Measurements from ENCODE around the gene BOC.
"Not testable (repeated sequence)": the region's sequence is repeated elsewhere in the genome, so short reads cannot be mapped to it uniquely, and the experiment has no call there.

The BOC gene, protein sequence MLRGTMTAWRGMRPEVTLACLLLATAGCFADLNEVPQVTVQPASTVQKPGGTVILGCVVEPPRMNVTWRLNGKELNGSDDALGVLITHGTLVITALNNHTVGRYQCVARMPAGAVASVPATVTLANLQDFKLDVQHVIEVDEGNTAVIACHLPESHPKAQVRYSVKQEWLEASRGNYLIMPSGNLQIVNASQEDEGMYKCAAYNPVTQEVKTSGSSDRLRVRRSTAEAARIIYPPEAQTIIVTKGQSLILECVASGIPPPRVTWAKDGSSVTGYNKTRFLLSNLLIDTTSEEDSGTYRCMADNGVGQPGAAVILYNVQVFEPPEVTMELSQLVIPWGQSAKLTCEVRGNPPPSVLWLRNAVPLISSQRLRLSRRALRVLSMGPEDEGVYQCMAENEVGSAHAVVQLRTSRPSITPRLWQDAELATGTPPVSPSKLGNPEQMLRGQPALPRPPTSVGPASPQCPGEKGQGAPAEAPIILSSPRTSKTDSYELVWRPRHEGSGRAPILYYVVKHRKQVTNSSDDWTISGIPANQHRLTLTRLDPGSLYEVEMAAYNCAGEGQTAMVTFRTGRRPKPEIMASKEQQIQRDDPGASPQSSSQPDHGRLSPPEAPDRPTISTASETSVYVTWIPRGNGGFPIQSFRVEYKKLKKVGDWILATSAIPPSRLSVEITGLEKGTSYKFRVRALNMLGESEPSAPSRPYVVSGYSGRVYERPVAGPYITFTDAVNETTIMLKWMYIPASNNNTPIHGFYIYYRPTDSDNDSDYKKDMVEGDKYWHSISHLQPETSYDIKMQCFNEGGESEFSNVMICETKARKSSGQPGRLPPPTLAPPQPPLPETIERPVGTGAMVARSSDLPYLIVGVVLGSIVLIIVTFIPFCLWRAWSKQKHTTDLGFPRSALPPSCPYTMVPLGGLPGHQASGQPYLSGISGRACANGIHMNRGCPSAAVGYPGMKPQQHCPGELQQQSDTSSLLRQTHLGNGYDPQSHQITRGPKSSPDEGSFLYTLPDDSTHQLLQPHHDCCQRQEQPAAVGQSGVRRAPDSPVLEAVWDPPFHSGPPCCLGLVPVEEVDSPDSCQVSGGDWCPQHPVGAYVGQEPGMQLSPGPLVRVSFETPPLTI

DNA sequence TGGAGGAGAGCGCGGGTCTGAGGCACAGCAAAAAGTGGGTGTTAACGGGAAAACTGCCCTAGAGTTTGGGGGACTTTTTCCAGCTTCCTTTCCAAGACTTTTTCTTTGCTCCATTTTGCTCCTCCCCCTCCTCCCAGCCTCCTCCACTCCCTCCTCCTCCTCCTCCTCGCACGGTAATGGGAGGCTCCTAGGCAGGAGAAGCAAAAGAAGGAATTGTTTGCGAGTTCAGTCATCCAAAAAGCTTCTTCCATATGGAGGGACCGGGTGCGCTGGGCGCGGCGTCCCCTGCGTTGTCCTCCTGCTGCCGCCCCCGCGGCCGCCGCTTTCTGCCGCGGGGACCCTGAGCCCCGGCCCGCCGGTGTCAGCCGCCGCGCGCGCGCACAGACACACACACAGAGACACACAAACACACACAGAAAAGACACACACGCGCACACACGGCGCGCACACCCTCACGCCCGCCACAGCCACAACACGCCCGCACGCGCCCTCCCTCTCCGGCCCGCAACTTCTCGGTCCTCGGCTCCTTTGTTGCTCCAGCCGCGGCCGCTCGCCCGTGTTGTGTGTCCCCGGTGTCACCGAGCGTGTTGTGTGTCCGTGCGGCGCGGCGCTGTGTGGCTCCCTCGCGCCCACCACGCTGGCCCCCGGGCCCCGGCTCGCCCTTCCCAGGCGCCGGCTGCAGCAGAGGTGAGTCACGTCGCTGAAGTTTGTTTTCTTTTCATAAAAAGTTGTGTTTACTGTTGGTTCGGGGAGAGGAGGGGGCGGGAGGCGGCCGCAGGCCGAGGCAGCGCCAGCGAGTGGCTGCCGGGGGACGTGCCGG, at the start of gene BOC:
TSS of gene BOC (plus strand) at position 228 of the 820 bp plus-strand sequence. CDS start 38,246 bp downstream, outside the sequence.
- DNase-seq: no peak

DNA sequence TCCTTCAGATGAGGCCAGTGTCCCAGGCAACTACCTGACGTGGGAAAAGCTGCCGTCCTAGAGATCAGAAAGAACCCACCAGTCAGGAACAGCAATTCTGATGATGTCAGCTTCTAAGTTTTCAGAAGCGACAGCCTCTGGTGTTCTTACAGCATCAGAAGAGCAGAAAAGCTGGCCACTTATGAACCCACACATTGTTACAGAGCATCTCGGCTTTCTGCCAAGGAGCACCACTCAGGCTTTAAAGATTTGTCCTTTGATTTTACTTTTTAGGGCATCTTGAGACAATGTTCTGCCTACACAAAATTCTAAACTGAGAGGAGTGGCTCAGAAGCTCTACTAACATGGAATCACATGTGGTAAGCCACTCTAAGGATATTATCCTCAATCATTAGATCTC, 49.7 kb upstream of the BOC start:
- DNase-seq: no peak

DNA sequence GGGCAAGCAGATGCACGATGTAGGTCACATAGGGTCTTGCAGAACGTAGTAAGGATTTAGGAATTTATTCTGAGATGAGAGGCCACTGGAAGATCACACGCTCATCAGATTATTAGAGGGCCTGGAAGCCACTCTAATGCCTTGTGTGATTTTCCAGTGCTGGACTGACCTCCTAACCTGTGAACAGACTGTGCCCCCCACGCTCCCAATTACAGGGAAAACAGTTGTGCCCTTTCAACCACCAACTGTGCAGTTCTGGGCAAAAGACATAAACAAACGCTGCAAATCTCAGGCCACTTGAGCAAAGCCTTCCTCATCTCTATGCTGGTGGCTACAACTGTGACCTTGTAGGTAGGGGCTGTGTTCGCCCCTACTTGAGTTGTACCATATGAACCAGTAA, 48.2 kb upstream of the BOC start:
- DNase-seq: no peak

DNA sequence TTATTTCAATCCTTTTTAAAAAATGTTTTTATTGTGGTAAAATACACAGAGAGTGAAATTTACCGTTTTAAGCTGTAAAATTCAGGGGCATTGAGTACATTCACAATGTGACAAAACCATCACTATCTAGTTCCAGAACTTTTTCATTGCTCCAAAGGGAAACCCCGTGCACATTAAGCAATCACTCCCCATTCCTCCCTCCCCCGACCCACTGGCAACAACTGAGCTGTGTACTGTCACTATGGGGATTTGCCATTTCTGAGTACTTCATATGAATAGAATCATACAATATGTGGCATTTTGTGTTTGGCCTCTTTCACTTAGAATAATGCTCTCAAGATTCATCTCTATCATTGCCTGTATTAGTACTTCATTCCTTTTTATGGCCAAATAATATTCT, 45.5 kb upstream of the BOC start:
- DNase-seq: no peak

DNA sequence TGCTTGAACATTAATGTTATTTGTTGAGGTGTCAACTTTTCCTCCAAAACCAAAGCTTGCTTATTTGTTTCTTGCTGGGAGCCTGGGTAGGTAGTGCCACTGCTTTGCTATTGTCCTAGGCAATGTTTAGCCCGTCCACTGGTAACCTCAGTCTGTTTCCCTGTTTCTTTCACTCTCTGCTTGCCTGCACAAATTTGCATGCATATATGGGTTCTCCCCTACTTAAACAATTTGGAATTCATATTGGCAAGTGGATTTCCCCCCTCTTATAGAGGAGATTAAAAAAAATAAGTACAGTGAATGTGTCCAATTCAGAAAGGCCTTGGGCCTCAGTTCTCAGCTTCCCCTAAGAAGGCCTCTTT, 45.0 kb upstream of the BOC start:
- no peak for DNase-seq

DNA sequence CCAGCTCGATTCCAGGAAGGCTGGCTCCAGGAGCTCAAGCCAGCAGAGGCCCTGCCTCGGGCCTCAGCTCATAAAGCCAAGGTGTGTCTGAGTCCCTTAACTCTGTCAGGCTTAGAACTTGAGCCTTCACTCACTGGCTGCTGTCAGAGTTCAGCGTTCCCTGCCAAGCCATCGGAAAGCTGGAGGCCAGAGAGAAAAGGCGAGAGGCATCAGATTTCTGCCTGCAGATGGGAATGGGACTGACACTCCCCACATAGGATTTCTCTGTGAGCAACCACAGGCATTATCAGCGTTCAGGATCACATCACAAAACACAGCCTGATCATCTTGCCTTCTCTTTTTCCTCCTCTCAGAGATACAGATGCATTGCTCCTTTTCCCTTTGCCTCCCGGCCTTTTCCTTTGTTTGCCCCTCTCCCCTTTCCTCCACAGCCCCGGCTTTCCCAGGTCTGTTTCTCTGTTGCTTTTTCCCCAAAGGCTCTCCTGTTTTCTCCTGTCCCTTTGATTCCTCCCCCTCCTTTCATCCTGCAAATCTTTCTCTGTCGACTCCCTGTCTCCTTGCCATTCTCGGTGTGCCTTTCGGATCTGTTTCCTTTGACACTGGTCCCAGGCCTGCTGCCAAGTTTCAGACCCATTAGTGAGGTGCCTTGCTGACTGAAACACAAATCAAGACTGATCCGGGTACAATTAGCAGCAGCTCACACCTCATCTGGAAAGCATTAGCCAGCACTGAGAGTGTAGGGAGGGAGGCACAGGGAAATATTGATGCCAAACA, 44.5 kb upstream of the BOC start:
- DNase-seq: no peak

DNA sequence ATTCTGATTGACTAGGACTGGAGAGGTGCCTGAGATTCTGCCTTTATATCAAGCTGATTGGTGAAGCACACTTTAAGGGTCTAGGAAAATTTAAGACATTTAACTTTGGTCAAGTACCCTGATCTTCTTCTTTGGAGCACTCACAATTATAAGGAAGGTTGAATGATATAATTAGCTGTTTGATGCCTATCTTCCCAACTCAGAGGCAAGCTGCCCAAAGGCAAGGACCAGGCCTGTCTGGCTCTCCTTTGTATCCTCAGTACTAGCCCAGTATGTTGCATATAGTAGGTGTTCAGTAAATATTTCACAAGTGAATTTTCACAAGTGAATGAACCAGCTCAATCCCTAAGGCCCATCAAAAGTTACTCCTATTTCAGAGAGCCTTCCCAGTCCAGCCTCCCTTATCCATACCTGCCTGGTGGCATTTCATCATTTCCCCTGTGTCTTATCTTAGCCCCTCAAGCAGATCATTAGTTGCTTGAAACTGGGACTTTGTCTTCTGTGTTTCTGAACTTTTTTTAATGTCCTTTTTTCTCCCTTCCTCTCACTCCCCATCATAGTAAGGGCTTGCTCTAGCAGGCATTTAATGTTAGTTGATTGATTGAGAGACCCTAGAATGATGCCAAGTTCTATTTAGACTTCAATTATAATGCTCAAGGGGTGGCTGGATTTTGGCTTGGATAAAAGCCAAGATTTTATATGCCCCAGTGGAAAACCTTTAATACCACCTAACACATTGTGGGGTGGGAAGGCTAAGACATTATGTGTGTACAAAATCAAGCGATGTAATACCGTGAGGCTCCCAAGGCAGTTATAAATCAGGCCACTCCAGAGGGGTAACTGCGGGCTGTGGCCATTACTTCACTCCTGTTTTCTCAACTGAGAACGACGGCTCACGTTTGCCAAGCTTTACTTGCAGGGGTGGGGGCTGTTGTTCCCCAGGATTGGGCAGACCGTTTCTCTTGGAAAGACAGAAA, 43.2 kb upstream of the BOC start:
- DNase-seq: no peak

DNA sequence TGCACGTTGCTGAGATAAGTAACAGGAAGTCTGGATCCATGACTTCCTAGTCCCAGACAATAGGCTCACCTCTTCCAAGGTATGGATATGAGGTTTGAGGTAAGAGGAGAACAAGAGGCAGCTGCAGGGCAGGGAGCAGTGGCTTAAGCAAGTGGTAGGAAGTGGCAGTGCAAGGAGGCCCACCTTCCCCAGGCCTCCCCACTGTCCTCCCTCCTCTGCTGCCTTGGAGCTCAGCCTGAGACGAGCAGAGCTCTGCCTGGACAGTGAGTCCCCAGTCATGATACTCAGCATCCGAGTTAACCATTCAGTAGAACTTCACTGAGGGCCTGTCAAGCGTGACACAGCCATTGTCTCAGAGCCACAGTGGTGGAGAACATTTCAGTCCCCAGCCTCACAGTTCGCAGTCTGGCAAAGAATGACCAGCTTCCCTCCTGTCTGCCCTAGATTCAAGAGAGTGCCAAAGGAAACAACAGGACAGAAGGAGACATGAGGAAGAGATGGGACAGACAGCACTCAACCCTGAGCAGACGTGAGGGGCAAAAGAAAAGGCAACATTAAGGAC, 41.4 kb upstream of the BOC start:
- no peak for DNase-seq

DNA sequence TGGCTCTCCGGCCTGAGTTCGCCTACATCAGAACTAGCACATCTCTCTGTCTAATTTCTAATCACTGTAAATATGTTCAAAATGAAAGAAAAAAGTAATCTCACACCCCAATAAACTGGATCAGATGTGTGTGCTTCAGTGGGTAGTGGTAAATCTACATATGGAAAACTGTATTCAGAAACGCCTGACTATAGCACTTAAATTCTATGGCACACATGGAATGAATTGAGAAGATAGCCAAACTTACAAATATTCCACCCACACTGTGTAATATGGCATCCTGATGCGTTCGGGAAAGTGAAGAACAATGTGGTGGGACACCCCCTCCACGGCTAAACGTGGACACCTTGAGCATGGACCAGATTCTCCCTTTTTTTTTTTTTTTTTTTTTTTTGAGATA, 40.6 kb upstream of the BOC start:
- no peak for DNase-seq

DNA sequence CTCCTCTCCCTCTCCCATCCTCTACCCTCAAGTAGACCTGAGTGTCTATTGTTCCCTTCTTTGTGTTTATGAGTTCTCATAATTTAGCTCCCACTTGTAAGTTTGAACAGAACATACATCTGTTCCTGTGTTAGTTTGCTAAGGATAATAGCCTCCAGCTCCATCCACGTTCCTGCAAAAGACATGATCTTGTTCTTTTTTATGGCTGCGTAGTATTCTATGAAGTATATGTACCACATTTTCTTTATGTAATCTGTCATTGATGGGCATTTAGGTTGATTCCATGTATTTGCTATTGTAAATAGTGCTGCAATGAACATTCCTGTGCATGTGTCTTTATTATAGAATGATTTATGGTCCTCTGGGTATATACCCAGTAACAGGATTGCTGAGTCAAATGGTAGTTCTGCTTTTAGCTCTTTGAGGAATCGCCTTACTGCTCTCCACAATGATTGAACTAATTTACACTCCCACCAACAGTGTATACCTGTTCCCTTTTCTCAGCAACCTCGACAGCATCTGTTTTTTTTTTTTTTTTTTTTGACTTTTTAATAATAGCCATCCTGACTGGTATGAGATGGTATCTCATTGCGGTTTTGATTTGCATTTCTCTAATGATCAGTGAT, 39.6 kb upstream of the BOC start:
- not testable (repeated sequence) for DNase-seq

DNA sequence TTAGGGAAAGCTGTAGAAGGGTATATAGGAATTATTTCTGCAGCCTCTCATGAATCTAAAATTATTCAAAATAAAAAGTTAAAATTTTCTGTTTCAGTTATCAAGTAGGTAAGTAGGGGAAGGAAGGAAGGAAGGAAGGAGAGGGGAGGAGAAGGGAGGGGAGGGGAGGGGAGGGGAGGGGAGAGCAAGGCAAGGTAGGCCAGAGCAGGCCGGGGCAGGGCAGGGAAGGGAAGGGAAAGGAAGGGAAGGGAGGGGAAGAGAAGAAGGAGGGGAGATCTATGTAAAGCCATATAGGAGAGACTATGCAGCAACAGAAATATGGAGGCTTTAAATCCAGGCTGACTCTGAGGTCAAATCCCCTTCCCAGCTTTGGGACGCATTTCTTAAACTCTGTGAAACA, 38.3 kb upstream of the BOC start:
- DNase-seq: no peak

DNA sequence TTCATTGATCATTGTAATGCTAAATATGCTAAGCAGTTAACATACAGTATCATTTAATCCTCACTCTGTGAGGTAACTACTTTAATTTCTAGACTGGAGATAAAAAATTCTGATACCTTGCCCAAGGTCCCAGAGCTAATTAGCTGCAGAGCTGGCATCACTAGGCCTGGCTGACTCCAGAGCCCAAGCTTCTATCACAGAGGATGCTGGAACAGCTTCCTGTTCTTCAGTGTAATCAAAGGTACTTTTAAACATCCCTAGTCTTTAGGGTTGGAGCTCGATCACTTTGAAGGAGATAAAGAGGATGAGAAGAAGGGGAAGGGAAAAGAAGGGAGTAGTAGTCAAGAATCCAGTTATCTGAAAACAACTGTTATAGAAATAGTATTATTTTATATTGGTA, 37.1 kb upstream of the BOC start:
- no peak for DNase-seq

DNA sequence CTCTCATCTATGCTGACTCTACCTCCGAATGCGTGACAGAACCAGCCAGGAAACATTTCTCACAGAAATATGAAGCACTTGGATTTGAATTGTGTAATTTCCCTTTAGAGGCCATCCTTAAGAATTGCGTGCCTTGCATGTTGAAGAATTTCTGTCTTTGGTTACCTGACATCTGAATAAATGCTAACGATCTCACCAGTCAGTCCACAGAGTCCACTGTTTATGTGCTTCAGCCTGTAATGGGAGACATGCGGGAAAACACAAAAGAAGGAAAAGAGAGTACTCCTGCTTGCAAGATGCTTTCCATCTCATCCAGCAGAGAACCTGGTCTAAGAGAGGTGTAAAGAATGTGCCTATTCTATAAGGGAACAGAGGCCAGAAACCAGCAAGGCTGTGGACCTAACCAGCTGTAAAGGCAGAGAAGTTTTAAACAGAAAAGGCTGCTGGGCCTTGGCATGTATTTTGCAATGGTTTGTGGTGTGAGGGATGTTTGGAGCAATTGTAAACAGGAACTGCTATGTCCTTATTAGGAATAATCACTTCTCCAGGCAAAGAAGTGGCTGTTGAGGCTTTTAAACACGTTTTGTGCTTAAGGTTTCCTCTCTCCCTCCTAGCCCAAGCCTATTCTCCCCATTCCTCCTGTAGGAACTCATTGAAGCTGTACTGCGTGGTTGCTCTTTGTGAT, 36.4 kb upstream of the BOC start:
- no peak for DNase-seq

DNA sequence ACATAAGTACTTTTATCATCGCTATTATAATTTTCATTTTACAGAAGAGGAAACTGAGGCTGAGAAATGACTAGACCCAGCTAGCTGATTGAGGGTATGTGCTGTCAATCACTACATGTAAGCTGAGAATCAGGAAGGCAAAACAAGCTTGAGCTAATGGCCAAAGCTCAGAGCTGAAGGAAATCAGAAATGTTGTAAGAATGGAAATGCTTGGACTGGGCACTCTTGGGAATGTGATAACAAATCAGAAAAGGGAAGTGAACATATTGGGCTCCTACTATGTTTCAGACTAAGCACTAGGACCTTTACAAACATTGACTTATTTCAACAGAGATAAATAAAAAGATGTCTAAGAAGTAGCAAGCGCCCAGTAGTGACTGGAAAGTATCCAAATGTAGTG, 33.8 kb upstream of the BOC start:
- no peak for DNase-seq

DNA sequence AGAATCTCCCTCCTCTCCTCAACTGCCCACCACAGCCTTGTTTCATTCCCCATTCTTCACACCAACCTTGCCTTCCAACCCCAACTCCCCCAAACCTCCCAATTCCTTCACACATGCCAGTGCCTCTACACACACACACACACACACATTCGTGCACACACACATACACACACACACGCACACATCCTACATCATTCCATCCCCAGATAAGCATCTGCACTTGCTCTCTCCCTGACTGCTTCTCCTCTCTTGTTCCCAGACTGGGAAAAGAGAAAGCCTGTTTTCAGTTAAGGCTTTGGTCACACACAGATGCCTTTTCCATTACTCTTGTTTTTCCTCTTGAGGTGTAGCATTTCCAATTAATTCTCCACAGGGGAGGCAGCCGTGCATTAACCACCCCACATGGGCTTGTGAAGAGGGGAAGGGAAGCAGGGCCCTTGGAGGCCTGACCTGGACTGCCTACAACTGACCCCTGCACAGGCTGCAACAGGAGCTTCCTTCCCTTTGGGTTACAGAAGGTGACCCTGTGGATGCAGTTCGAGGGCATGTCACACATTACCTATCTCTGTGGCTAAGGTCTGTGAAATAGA, 32.0 kb upstream of the BOC start:
- DNase-seq: no peak

DNA sequence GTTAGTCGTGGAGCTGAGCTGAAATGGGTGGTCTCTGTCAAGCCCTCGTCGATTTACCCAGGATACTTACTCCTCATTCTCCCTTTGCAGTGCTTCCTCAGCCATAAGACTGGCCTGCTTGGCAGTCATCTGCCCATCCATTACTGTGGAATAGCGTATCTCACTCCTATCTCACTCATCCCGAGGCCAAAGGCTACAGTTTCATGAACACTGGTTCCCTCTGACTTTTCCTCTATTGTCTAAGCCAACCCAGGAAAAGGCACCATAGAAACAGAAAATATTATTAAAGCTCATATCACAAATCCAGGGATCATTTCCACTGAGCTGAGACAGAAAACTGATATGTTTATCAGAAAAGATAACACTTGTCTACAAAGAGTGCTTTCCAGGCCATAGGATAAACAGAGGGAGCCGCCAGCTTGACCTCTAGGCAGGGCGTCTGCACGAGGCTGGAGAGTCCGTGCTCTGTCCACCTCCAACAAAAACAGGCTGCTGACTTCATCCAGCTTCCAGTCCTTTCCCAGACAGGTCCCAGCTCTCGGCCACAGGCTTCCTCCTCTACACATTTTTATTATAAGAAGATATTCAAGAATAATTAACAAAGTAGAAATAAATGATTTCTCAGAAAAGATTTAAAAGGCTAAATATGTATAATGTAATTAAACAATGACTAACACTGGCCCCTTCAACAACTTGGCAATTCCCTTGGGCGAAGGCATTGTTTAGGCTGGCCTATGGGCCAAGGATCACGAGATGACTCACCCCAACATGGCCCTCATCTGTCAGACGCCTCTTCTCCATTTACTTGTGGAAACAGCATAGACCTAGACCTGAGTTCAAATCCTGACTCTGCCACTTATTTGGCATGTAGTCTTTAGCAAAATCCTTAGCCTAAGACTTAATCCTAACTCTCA, 27.4 kb upstream of the BOC start:
- DNase-seq: no peak

DNA sequence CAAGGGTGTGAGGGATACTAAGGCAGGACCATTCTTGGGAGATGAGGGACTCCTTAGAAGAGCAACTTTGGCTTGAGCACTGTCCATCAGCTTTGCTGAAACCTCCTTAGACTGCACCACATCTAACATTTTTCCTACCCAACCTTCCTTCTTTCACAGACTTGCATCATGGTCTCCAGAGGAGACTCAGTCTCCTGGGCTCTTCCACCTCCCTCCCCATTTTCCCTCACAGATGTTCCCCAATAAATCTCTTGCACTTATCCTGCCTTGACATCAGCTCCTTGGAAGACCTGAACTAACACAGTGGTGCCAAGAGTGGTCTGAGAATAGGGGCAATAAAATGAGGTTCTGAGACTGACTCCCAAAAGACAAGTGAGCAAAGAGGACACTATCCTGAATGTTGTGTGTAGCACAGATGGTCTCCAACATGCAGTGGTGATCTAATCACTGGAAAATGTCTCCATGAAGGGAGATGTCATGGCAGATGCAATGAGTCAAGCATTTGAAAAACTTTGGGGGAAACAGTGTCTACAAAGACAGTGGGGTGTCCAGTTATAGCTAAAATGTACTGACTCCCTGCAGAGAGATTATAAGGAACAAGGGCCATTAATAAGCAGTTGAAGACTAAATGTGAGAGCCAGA, 26.0 kb upstream of the BOC start:
- DNase-seq: no peak

Measured in activated CD4-positive, alpha-beta T cell treated with anti-CD3 and anti-CD28 coated beads for 4 hours (primary cell).